ENCODE measurements around the gene TMEM141.

The TMEM141 gene

DNA sequence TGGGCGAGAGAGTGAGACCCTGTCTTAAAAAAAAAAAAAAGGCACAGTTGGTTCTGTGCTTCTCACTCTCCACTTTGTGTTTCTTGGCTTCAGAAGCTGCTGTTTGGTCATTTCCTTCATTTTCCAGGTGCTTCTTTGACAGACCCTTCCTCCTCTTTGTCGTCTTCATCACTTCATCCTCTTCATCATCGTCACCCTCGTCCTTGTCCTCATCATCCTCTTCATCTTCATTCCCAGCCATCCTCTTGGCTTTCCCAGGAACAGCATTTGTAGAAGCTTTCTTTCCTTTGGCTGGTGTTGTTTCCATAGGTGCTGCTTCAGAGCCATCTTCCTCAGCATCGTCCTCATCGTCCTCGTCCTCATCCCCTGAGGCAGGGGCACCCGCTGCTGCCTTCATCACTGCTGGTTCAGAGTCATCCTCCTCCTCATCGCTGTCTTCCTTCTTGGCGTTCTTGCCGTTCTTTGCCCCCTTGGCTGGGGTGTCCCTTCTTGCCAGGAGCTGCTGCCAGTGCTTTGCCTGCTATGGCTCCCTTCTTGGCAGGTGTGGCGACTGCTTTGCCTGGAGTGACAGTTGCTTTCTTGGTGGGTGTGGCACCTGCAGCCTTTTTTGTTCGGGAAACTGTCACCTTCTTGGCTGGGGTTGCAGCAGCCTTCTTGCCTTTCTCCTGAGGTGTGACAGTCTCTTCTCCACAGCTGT is 23.7 kb downstream of the TMEM141 start:
- DNase-seq (ENCODE audit: low spot score), result no peak

- DNase-seq (ENCODE audit: low spot score), result no peak
Measured at GRCh38 chr9:136815422-136815782, 24.3 kb downstream of the TMEM141 start.

- no peak for DNase-seq (ENCODE audit: low spot score)
Measured at GRCh38 chr9:136820971-136821825, 30.1 kb downstream of the TMEM141 start.

DNA sequence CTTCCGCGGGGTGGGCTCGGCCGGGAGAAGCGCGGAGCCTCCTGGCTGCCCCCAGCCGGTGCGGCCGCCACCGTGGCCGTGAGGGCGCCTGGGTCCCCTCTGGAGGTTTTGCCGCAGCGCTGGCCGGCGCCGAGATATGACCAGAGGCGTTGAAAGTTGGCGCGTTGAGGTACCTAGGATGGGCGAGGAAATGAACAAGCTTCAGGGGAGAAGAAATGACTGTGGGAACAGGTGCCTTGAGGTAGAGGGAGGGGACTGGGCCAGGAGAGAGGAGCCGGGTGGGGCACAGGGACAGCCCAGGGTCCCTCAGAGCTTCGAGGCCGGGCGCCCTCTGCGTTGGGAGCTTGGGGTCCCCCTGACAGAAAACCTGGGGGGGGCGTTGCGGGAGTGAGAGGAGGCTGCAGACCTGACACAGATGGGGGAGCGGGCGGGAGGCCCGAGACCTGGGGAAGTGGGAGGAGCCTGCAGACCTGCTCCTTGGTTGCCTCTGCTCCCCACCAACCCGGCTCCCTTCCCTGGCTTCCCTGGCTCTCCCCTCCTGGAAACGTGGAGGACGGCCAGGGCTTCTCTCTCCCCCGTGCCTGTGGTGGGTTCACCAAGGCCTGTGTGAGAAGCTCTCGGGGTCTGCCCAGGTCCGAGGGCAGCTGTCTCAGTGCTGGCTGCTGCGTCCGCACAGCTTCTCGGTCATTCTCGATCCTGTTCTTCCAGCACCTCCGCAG is 30.8 kb downstream of the TMEM141 start:
- DNase-seq (ENCODE audit: low spot score), result no peak

DNA sequence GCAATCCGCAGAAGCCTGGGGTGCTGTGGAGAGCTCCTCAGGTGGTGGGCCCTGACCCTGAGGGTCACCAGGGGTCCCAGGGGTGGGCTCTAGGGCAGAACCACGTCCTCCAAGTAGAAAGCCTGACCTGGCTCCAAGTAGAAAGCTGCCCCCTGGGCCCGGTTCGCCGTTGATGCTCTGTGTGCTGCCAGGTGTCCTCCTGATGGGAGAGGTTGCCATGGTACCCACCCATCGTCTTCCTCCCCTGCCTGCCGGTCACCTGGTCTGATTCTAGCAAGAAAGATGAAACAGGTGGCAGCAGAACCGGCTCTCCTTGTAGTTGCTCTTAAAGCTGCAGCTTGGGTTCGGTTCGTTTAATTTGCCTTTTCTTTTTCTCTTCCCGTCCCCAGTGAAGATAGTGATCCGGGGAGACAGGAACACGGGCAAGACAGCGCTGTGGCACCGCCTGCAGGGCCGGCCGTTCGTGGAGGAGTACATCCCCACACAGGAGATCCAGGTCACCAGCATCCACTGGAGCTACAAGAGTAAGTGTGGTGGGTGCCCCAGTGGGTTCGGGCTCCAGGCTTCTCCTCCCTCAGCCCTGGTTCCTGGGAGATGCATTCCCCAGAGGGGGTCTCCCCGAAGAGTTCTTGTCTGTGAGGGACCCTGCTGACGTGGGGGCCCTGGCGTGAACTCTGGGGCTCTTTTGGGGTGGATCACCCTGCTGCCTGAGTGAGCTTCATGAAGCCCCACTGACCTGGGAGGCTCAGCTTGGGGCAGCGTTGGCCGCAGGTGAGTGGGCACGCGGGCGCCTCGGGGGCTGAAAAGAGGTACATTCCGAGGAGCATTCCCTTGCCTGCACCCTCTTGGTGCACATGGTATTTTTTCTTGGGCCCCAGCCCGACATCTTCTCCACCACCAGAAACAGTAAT is 32.2 kb downstream of the TMEM141 start:
- DNase-seq (ENCODE audit: low spot score), result no peak

DNA sequence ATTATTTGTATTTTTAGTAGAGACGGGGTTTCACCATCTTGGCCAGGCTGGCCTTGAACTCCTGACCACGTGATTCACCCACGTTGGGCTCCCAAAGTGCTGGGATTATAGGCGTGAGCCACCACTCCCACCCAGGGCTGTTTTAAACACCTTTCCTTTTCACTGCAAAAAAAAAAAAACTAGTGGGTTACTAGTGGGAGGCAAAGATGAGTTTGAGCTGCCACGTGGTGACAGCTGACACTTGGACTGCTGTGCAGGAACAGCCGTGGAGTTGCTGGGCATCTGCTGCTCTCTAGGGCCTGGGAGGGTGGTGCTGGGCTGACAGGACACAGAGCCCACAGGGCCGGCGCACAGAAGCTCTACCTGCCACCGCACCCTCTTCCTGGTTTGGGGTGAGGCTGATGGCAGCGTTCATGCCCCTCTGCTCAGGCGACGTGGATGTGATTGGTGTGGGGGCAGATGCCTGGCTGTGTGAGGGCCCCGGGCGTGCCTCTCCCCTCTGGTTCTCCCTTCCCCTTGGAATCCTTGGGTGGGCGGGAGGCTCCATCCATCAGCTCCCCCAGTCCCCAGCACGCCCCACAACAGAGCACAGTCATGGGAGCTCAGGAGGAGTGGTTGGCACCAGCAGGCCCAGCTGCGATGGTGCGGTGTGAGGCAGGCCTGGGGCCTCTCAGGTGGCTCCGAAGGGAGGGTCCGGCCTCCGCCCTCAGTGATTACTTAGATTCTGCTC is 33.5 kb downstream of the TMEM141 start:
- DNase-seq (ENCODE audit: low spot score), result no peak

GRCh38 chr9:136825295-136826187 is 34.4 kb downstream of the TMEM141 start:
- DNase-seq (ENCODE audit: low spot score), result no peak

GRCh38 chr9:136826188-136826541 is 35.0 kb downstream of the TMEM141 start:
- no peak for DNase-seq (ENCODE audit: low spot score)

DNA sequence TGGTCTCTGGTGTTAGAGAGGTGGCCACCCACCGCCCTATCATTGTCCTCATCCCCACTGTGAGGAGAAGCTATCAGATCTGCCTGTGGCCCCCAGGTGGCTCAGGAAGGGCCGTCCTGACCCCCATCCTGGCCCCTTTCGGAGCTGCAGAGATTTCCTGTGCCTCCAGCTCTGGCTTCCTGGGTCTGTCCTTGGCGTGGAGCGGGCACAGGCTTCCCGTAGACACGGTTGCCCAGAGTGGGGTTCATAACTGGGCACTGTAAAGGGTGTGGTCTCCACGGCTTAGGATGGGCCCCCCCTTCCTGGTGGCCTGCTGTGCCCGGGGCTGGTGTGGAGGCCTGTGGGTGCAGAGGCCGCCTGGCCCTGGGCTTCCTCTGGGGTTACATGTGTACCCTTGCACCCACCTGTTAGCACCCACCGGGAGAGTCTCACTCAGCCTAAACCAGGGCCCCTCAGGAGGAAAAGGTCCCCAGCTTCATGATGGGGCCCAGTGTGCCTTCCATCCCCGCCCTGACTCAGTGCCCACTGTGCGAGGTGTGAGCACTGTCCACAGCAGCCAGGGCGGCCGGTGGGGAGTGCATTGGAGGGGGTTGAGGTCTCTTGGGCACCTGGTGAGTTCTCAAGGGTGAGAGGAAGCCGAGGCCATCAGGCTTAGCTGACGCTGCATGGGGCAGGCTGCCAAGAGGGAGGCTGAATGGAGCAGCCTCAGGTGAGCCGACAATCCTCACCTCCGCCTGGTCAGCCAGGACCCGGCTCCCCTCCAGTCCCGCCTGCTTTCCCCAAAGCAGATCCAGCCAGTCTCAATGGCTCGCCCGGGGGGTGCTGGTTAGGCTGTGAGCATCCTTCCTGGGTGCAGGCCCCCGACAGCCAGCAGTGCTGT is 35.8 kb downstream of the TMEM141 start:
- no peak for DNase-seq (ENCODE audit: low spot score)

DNA sequence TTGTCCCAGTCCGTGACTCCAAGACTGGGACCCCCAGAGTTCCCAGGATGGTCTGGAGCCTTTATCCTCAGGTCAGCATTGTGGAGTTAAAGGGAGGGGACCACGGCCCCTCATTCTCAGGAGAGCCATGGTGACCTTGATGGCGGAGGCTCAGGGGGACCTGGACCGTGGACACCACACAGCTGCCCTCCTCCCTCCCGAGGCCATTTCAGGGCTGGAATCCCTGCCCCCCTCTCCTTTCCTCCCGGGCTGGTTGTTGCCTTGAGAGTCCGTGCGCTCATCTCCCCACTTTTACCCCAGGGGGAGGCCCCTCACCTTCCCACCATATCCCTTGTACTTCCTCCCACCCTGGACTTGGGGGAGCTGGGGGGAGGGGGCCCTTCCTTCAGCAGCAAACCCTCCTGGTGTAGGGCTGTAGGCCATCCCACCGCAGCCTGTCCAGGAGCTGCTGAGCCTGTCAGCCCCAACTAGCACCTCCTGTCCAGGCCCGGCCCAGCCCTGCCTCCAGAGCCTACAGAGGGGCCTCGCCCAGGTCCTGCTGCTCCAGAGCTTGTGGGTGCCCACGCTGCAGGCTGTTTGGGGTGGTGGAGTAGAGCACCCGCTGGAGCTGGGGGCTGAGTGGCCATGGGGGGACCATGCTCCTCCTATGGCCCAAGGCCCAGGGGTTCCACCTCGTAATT is 36.8 kb downstream of the TMEM141 start:
- DNase-seq (ENCODE audit: low spot score), result no peak

- no peak for DNase-seq (ENCODE audit: low spot score)
Measured at GRCh38 chr9:136828474-136829140, 37.5 kb downstream of the TMEM141 start.

DNA sequence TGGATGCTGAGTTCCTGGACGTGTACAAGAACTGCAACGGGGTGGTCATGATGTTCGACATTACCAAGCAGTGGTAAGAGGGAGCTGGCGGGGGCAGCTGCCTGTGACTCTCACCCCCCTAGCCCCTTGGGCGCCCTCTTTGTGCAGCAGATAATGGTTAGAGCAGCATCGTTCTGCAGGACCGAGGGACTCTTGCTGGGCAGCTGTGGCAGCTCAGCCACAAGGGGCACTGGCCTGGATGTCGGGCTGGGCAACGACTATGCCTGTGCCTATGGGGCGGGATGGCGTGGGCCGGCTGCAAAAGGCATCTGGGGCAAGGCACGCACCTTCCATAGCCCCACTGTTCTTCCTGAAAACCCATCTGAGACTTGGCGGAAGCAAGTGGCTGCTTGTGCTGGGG is 38.3 kb downstream of the TMEM141 start:
- DNase-seq (ENCODE audit: low spot score), result no peak

DNA sequence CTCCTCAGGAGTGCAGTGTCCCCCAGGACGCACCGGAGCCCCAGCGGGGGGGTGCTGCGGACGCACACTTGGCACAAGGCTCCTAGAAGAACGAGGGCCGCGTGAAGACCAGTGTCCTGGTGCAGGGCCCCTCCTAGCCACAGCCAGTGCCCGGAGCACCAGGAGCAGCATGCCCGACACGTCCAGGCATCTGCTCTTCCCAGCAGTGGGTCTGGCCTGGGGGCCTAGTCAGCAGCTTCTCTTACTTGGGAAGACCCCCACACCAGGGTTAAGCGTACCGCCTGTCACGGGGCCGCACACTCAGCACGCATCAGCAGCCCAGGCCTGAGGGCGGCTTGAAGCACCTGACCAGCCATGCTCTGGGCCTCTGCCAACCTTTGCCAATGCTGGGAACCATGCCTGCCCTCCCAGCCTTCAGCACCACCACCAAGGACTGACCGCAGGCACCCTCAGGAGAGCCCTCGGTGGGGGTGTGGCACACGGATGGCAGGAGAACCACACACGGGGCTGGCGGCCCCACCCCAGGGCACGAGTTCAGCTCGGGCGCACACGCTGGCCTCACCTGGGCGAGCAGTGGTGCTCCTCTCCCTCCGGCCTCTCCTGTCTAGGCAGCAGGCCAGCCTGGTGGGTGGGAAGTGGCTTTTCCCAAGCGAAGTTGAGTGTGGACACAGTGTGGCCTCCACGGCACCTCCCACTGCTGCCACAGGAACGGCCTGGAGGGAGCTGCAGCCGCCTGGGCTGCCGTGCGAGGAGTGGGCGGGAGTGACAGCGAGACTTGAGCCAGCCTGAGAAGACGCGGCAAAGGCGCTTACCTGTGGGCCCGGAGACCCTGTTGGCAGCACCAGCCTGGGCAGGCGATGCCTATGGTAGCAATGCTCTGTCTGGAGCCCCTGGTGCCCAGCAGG is 39.1 kb downstream of the TMEM141 start:
- DNase-seq (ENCODE audit: low spot score), result no peak

DNA sequence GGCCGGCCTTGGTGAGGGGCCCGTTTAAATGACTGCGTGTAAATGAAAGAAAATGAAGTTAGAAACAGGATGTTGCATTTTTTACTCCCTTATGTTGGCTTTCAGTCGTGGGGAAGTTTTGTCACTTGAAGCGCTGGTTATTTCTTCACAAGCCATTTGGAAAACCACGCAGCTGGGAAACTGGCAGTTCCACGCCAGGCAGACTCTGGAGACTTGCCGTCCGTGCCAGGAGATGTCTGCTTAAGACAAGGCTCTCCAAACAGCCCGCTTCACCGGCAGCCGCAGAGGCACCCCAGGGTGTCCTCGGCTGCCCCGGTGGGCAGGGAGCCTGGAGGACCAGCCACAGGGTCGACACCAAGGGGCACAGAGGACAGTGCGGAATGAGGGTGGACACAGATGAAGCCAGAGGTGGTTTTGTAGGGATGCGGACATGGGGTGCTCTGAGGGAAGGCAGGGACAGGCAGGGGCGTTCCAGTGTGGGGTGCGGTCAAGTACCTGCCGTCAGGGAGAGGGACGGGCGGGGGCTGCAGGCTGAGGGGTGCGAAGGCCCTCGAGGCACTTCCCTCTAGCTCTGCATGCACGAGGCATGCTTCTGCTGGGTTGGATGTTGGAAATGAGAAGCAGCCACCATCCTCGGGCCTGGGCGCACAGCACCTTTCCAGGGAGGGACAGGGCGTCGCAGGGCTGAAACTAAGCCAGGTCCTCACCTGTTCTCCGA is 40.0 kb downstream of the TMEM141 start:
- DNase-seq (ENCODE audit: low spot score), result no peak

GRCh38 chr9:136831720-136832104 is 40.6 kb downstream of the TMEM141 start:
- DNase-seq (ENCODE audit: low spot score), result no peak

DNA sequence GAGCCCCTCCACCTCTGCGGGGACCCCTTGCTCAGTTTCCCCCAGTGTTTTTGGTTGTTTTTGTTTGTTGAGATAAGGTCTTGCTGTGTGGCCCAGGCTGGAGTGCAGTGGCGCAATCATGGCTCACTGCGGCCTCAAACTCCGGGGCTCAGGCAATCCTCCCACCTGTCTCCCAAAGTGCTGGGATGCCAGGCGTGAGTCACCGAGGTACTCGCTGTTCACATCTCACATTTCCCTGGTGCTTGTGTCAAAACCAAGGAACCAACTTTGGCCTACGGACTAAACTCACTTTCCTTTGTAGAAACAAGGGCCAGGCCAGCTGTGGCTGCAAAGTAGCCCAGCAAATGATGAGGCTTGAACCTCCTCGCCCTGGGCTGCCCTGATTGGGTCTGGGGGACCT is 41.4 kb downstream of the TMEM141 start:
- no peak for DNase-seq (ENCODE audit: low spot score)

Data from pons (tissue), 1 donor.